HEK293 (cell line): Measurements from ENCODE around the gene VASP.

Experiments used
- MYNN ChIP-seq: fragments of 450-650 bp; formaldehyde crosslinking; IDR thresholded peaks from 2 replicates; pipeline ENCODE4 v1.5.1; 2016; ENCODE audit warnings: missing biosample characterization, missing genetic modification characterization, borderline replicate concordance
- PBX3 ChIP-seq: sonication (generic); formaldehyde crosslinking; IDR thresholded peaks from 2 replicates; pipeline ENCODE4 v1.8.1; 2022; ENCODE audit warnings: mild to moderate bottlenecking, moderate library complexity, missing genetic modification reagents
- ZBTB1 ChIP-seq: fragments of 450-650 bp; formaldehyde crosslinking; IDR thresholded peaks from 2 replicates; pipeline ENCODE4 v1.5.1; 2016; ENCODE audit warnings: missing biosample characterization, missing genetic modification characterization
- ZFP41 ChIP-seq: fragments of 450-650 bp; formaldehyde crosslinking; IDR thresholded peaks from 2 replicates; pipeline ENCODE4 v1.5.1; 2016; ENCODE audit warnings: missing biosample characterization, missing genetic modification characterization, borderline replicate concordance
- ZNF18 ChIP-seq: fragments of 450-650 bp; formaldehyde crosslinking; IDR thresholded peaks from 2 replicates; pipeline ENCODE4 v1.5.1; 2016; ENCODE audit warnings: missing biosample characterization, missing genetic modification characterization
- ZNF214 ChIP-seq: fragments of 450-650 bp; formaldehyde crosslinking; IDR thresholded peaks from 2 replicates; pipeline ENCODE4 v1.5.1; 2017; ENCODE audit warnings: missing biosample characterization, mild to moderate bottlenecking, missing genetic modification characterization, borderline replicate concordance
- ZNF24 ChIP-seq: fragments of 450-650 bp; formaldehyde crosslinking; IDR thresholded peaks from 2 replicates; pipeline ENCODE4 v1.5.1; 2016; ENCODE audit warnings: missing biosample characterization, missing genetic modification characterization
- ZNF501 ChIP-seq: fragments of 450-650 bp; formaldehyde crosslinking; IDR thresholded peaks from 2 replicates; pipeline ENCODE4 v1.5.1; 2016; ENCODE audit warnings: missing biosample characterization, missing genetic modification characterization
- ZNF548 ChIP-seq: fragments of 450-650 bp; formaldehyde crosslinking; IDR thresholded peaks from 2 replicates; pipeline ENCODE4 v1.5.1; 2016; ENCODE audit warnings: missing biosample characterization, missing genetic modification characterization
- ZNF701 ChIP-seq: fragments of 450-650 bp; formaldehyde crosslinking; IDR thresholded peaks from 2 replicates; pipeline ENCODE4 v1.5.1; 2016; ENCODE audit warnings: missing biosample characterization, missing genetic modification characterization
- ZSCAN5A ChIP-seq: fragments of 450-650 bp; formaldehyde crosslinking; IDR thresholded peaks from 2 replicates; pipeline ENCODE4 v1.5.1; 2016; ENCODE audit warnings: missing biosample characterization, missing genetic modification characterization
- TF ChIP-seq, protein P1 (sequence below): fragments of 450-650 bp; formaldehyde crosslinking; IDR thresholded peaks from 2 replicates; pipeline ENCODE4 v1.5.1; 2016; ENCODE audit warnings: missing biosample characterization, missing genetic modification characterization
- TF ChIP-seq, protein P2 (sequence below): fragments of 450-650 bp; formaldehyde crosslinking; IDR thresholded peaks from 2 replicates; pipeline ENCODE4; 2016; ENCODE audit warnings: missing biosample characterization, missing genetic modification characterization
- TF ChIP-seq, protein P3 (sequence below): fragments of 450-650 bp; formaldehyde crosslinking; IDR thresholded peaks from 2 replicates; pipeline ENCODE4 v1.5.1; 2017; ENCODE audit warnings: missing biosample characterization, missing genetic modification characterization

DNA sequence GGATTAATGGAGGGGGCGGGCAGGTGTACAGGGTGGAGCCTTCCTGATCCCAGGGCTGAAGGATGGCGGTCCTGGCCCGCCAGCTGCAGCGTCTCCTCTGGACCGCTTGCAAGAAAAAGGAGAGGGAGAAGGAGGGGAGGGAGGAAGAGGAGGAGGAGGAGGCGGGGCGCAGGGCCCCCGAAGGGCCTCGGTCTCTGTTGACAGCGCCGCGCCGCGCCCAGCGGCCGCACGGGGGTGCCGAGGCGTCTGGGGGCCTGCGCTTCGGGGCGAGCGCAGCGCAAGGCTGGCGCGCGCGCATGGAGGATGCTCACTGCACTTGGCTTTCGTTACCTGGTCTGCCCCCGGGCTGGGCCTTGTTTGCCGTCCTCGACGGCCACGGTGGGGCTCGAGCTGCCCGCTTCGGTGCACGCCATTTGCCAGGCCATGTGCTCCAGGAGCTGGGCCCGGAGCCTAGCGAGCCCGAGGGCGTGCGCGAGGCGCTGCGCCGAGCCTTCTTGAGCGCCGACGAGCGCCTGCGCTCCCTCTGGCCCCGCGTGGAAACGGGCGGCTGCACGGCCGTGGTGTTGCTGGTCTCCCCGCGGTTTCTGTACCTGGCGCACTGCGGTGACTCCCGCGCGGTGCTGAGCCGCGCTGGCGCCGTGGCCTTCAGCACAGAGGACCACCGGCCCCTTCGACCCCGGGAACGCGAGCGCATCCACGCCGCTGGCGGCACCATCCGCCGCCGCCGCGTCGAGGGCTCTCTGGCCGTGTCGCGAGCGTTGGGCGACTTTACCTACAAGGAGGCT, 8.7 kb upstream of the VASP start, which contains the start of gene PPM1N:
- TF ChIP-seq, protein P1, sequence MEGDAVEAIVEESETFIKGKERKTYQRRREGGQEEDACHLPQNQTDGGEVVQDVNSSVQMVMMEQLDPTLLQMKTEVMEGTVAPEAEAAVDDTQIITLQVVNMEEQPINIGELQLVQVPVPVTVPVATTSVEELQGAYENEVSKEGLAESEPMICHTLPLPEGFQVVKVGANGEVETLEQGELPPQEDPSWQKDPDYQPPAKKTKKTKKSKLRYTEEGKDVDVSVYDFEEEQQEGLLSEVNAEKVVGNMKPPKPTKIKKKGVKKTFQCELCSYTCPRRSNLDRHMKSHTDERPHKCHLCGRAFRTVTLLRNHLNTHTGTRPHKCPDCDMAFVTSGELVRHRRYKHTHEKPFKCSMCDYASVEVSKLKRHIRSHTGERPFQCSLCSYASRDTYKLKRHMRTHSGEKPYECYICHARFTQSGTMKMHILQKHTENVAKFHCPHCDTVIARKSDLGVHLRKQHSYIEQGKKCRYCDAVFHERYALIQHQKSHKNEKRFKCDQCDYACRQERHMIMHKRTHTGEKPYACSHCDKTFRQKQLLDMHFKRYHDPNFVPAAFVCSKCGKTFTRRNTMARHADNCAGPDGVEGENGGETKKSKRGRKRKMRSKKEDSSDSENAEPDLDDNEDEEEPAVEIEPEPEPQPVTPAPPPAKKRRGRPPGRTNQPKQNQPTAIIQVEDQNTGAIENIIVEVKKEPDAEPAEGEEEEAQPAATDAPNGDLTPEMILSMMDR (tag by site-specific recombination) = no peak
- TF ChIP-seq ZNF24 (tag by site-specific recombination) = no peak
- TF ChIP-seq, protein P2, sequence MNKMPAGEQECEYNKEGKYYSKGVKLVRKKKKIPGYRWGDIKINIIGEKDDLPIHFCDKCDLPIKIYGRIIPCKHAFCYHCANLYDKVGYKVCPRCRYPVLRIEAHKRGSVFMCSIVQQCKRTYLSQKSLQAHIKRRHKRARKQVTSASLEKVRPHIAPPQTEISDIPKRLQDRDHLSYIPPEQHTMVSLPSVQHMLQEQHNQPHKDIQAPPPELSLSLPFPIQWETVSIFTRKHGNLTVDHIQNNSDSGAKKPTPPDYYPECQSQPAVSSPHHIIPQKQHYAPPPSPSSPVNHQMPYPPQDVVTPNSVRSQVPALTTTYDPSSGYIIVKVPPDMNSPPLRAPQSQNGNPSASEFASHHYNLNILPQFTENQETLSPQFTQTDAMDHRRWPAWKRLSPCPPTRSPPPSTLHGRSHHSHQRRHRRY (tag by site-specific recombination) = no peak
- TF ChIP-seq, protein P3, sequence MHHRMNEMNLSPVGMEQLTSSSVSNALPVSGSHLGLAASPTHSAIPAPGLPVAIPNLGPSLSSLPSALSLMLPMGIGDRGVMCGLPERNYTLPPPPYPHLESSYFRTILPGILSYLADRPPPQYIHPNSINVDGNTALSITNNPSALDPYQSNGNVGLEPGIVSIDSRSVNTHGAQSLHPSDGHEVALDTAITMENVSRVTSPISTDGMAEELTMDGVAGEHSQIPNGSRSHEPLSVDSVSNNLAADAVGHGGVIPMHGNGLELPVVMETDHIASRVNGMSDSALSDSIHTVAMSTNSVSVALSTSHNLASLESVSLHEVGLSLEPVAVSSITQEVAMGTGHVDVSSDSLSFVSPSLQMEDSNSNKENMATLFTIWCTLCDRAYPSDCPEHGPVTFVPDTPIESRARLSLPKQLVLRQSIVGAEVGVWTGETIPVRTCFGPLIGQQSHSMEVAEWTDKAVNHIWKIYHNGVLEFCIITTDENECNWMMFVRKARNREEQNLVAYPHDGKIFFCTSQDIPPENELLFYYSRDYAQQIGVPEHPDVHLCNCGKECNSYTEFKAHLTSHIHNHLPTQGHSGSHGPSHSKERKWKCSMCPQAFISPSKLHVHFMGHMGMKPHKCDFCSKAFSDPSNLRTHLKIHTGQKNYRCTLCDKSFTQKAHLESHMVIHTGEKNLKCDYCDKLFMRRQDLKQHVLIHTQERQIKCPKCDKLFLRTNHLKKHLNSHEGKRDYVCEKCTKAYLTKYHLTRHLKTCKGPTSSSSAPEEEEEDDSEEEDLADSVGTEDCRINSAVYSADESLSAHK (tag by site-specific recombination) = no peak
- TF ChIP-seq ZNF501 (tag by site-specific recombination) = no peak
- TF ChIP-seq ZFP41 (tag by site-specific recombination) = no peak
- TF ChIP-seq ZBTB1 = no peak
- no peak for TF ChIP-seq ZNF701 (tag by site-specific recombination)
- TF ChIP-seq ZNF18 (tag by site-specific recombination) = no peak
- TF ChIP-seq MYNN (tag by site-specific recombination) = no peak
- TF ChIP-seq ZNF548 (tag by site-specific recombination) = no peak
- no peak for TF ChIP-seq ZNF214 (tag by site-specific recombination)
- no peak for TF ChIP-seq ZSCAN5A (tag by site-specific recombination)
- TF ChIP-seq PBX3 = no peak
